Astrocyte (in vitro differentiated cells and primary cell): ENCODE data around the gene MEGF10. TPM values are rescaled to one million over a fixed set of nuclear protein-coding genes. Genes with fewer than 3 reads are reported as not detected.

Source experiments
- DNase-seq: peaks from one replicate; pipeline ENCODE4 v3.0.0-alpha.2; 2010; ENCODE audit warnings: low read depth
- FAIRE-seq: peaks from 2 replicates; lab custom pipeline; 2011; peaks lifted over from hg19 to GRCh38; lab: Jason Lieb, UNC
- H2AFZ ChIP-seq: 2 replicates; pipeline ENCODE4 v1.6.0; 2012; ENCODE audit warnings: low read depth, low read length, inconsistent platforms
- H3K27ac ChIP-seq: 2 replicates; pipeline ENCODE4 v1.5.1; 2011; ENCODE audit warnings: low read depth, low read length, inconsistent platforms
- H3K27me3 ChIP-seq: 2 replicates; pipeline ENCODE4 v1.6.0; 2011; ENCODE audit warnings: low read length, inconsistent platforms; ENCODE audit not compliant: insufficient read depth
- H3K36me3 ChIP-seq: 2 replicates; pipeline ENCODE4 v1.5.1; 2011; ENCODE audit warnings: low read length, inconsistent platforms; ENCODE audit not compliant: insufficient read depth
- H3K4me1 ChIP-seq: 2 replicates; pipeline ENCODE4 v1.5.1; 2011; ENCODE audit warnings: low read length, inconsistent platforms; ENCODE audit not compliant: insufficient read depth
- H3K4me2 ChIP-seq: 2 replicates; pipeline ENCODE4 v1.6.0; 2012; ENCODE audit warnings: low read length, inconsistent platforms
- H3K4me3 ChIP-seq: 2 replicates; pipeline ENCODE4 v1.5.1; 2011; ENCODE audit warnings: low read depth, mild to moderate bottlenecking, low read length, inconsistent platforms; ENCODE audit not compliant: insufficient read depth
- H3K79me2 ChIP-seq: 2 replicates; pipeline ENCODE4 v1.6.0; 2012; ENCODE audit warnings: mild to moderate bottlenecking, low read length, inconsistent platforms; ENCODE audit not compliant: insufficient read depth
- H3K9ac ChIP-seq: 2 replicates; pipeline ENCODE4 v1.6.0; 2012; ENCODE audit warnings: mild to moderate bottlenecking, low read length, inconsistent platforms
- H3K9me3 ChIP-seq: 2 replicates; pipeline ENCODE4 v1.5.1; 2012; ENCODE audit warnings: low read depth, mild to moderate bottlenecking, low read length, inconsistent platforms; ENCODE audit not compliant: insufficient read depth
- H4K20me1 ChIP-seq: 2 replicates; pipeline ENCODE4 v1.6.0; 2012; ENCODE audit warnings: low read length, inconsistent platforms; ENCODE audit not compliant: insufficient read depth
- H3K27ac Mint-ChIP-seq: one replicate; pipeline ENCODE4 v1.8.0; 2021; ENCODE audit warnings: mild to moderate bottlenecking, mixed read lengths; ENCODE audit not compliant: unreplicated experiment
- H3K27me3 Mint-ChIP-seq: one replicate; pipeline ENCODE4 v1.8.0; 2021; ENCODE audit warnings: low read depth, mixed read lengths; ENCODE audit not compliant: unreplicated experiment
- H3K36me3 Mint-ChIP-seq: one replicate; pipeline ENCODE4 v1.8.0; 2021; ENCODE audit warnings: low read depth, mixed read lengths; ENCODE audit not compliant: unreplicated experiment
- H3K4me1 Mint-ChIP-seq: one replicate; pipeline ENCODE4 v1.8.0; 2021; ENCODE audit warnings: low read depth, mixed read lengths; ENCODE audit not compliant: unreplicated experiment
- H3K4me3 Mint-ChIP-seq: one replicate; pipeline ENCODE4 v1.8.0; 2021; ENCODE audit warnings: mild to moderate bottlenecking, moderate library complexity, mixed read lengths; ENCODE audit not compliant: unreplicated experiment
- H3K9me3 Mint-ChIP-seq: one replicate; pipeline ENCODE4 v1.8.0; 2021; ENCODE audit warnings: mild to moderate bottlenecking, mixed read lengths; ENCODE audit not compliant: unreplicated experiment
- CTCF ChIP-seq: IDR thresholded peaks from 2 replicates; pipeline ENCODE4 v1.5.1; 2011; ENCODE audit warnings: low read depth, mild to moderate bottlenecking, inconsistent platforms, low read length, moderate library complexity; ENCODE audit not compliant: insufficient read depth
- EZH2 ChIP-seq: IDR thresholded peaks from 2 replicates; pipeline ENCODE4 v1.6.1; 2012; ENCODE audit warnings: mild to moderate bottlenecking, low read length, inconsistent platforms; ENCODE audit not compliant: insufficient read depth
- total RNA-seq: library from RNA; stranded (reverse); gene quantifications from 2 replicates; pipeline ENCODE4 v1.2.1, GENCODE V29; 2021

The MEGF10 gene
- total RNA-seq, 1 donor from 2014 or later: 15.8 TPM

GRCh38 chr5:127290946-127291693 is 524 bp downstream of the MEGF10 start:
- TF ChIP-seq CTCF (no peak), EZH2 (no peak)
- H3K9me3 Mint-ChIP-seq: no peaks in the 10 kb centered on the region
- FAIRE-seq (no peak), DNase-seq (no peak)
- no peaks in the 10 kb centered on the region for H3K79me2 ChIP-seq
- peak overlapping the region; percentile 88 for H3K27ac Mint-ChIP-seq
- peaks cover 9% of the 10 kb centered on the region for H3K4me1 ChIP-seq
- H3K4me3 Mint-ChIP-seq: peak overlapping the region; percentile 98
- H3K4me2 ChIP-seq: peak overlapping the region; percentile 99
- H3K36me3 ChIP-seq: no peaks in the 10 kb centered on the region
- H3K9ac ChIP-seq: peak overlapping the region; percentile 76
- no peaks in the 10 kb centered on the region for H4K20me1 ChIP-seq
- H3K9me3 ChIP-seq: no peaks in the 10 kb centered on the region
- peak overlapping the region; percentile 94 for H2AFZ ChIP-seq
- peak overlapping the region; percentile 82 for H3K4me3 ChIP-seq
- peaks cover 3% of the 10 kb centered on the region for H3K27me3 ChIP-seq
- H3K4me1 Mint-ChIP-seq: peaks cover 15% of the 10 kb centered on the region
- peak overlapping the region; percentile 22 for H3K27ac ChIP-seq
- no peaks in the 10 kb centered on the region for H3K27me3 Mint-ChIP-seq
- no peaks in the 10 kb centered on the region for H3K36me3 Mint-ChIP-seq

GRCh38 chr5:127292030-127292735 is 1.6 kb downstream of the MEGF10 start:
- Mint-ChIP-seq H3K4me1 (peaks cover 22% of the 10 kb centered on the region), H3K4me3 (peak overlapping the region; percentile 98), H3K27ac (no peak overlapping the region), H3K9me3 (no peaks in the 10 kb centered on the region), H3K27me3 (no peaks in the 10 kb centered on the region), H3K36me3 (no peaks in the 10 kb centered on the region)
- no peak for TF ChIP-seq EZH2
- no peak for TF ChIP-seq CTCF
- Histone ChIP-seq H3K27ac (no peak overlapping the region), H4K20me1 (no peaks in the 10 kb centered on the region), H3K9ac (peak overlapping the region; percentile 76), H3K4me3 (peak overlapping the region; percentile 82), H3K36me3 (no peaks in the 10 kb centered on the region), H3K9me3 (no peaks in the 10 kb centered on the region), H3K27me3 (peaks cover 3% of the 10 kb centered on the region), H2AFZ (no peak overlapping the region), H3K4me1 (peaks cover 10% of the 10 kb centered on the region), H3K4me2 (peak overlapping the region; percentile 99), H3K79me2 (no peaks in the 10 kb centered on the region)
- no peak for FAIRE-seq
- DNase-seq: no peak
